Measurements from ENCODE around the gene PEMT. TPM values are rescaled to one million over a fixed set of nuclear protein-coding genes. Genes with fewer than 3 reads are reported as not detected.

Gene PEMT
- total and polyA plus RNA-seq, 9 of the 15 experiments (the other 6 are each of a cell fraction or from before 2014, with no cell fraction given), result 1.4 to 36.4 (median 13.6) TPM

DNA sequence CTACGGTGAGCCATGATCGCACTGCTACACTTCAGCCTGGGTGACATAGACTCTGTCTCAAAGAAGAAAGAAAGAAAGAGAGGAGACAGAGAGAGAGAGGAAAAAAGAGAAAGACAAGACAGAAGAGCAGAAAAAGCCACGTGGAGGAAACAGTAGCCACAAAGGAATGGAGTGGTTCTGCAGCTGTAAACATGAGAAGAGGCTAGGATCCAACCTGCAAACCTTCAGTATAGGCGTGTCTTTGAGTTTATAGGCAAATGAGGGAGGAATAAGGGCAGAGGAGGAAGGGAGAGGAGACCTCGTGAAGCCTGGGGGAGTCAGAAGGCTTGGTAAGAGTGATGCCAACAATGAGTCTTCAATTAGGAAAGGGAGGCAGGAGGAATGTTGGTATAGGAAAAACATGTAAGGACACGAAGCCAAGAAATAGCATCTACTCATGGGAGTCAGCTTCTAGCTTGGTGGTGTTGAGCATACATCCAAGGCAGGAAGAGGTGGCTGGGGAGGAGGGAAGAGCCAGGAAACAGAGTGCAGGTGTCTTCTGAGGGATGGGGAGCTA, 110.8 kb downstream of the PEMT start (continued):
- TF ChIP-seq, protein P1, sequence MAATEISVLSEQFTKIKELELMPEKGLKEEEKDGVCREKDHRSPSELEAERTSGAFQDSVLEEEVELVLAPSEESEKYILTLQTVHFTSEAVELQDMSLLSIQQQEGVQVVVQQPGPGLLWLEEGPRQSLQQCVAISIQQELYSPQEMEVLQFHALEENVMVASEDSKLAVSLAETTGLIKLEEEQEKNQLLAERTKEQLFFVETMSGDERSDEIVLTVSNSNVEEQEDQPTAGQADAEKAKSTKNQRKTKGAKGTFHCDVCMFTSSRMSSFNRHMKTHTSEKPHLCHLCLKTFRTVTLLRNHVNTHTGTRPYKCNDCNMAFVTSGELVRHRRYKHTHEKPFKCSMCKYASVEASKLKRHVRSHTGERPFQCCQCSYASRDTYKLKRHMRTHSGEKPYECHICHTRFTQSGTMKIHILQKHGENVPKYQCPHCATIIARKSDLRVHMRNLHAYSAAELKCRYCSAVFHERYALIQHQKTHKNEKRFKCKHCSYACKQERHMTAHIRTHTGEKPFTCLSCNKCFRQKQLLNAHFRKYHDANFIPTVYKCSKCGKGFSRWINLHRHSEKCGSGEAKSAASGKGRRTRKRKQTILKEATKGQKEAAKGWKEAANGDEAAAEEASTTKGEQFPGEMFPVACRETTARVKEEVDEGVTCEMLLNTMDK (IDR thresholded peaks at IDR 0.05; ENCODE audit: borderline replicate concordance, insufficient read depth, low read depth, low read length, poor library complexity, severe bottlenecking), result no peak

DNA sequence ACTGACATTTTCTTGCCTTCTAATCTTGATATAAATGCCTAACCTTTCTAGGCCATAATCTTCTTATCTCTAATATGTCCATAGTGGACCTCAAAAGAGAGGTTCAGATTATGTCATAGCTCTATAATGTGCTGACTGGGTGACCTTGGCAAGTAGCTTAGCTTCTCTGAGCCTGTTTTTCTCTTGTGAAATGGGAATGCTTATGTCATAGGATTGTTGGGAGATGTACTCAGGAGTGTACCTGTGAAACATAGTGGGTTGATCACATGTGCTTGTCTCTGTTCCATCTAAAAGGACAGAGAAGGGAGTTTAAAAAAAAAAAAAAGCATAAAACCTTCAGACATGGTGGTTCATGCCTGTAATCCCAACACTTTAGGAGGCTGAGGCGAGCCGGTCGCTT, 112.3 kb downstream of the PEMT start:
- peaks cover 72% of the 10 kb centered on the region for H3K79me2 ChIP-seq (ENCODE audit: control insufficient read depth, insufficient read depth, low read length)
- H4K20me1 ChIP-seq (replicated peaks; ENCODE audit: control insufficient read depth, insufficient read depth, low read length), result no peaks in the 10 kb centered on the region; the same call in 1 of the 2 replicates
- H3K9me3 ChIP-seq (replicated peaks; ENCODE audit: control insufficient read depth, insufficient read depth, low read depth, low read length), result no peaks in the 10 kb centered on the region
- H3K4me2 ChIP-seq (ENCODE audit: insufficient read depth, low read length), result no peak overlapping the region
- ATAC-seq (no peak), DNase-seq (ENCODE audit: extremely low read depth in 1 of 4, low spot score in 3 of 4) (no peak), FAIRE-seq (no peak)
- peaks cover 5 to 7% of the 10 kb centered on the region in 2 experiments; a peak in 4 of 5 replicates for H3K4me1 ChIP-seq (replicated peaks in 1 of 2; ENCODE audit: control insufficient read depth in 2 of 2, insufficient read depth in 2 of 2, low read length in 2 of 2)
- no peak overlapping the region for H2AFZ ChIP-seq (ENCODE audit: low read depth, low read length)
- no peak overlapping the region for H3K27ac ChIP-seq (ENCODE audit: extremely low read depth, low read depth, low read length)
- peaks cover 2% of the 10 kb centered on the region for H3K9me1 ChIP-seq (ENCODE audit: control insufficient read depth, insufficient read depth, low read length)
- in situ Hi-C loops (cut with MboI), result no loop called here
- TF ChIP-seq C11orf30 (IDR thresholded peaks at IDR 0.05; ENCODE audit: low read depth), result 0 out of 2 replicates have a peak, but pooled peaks have one; percentile 4
- TF ChIP-seq, protein P2, sequence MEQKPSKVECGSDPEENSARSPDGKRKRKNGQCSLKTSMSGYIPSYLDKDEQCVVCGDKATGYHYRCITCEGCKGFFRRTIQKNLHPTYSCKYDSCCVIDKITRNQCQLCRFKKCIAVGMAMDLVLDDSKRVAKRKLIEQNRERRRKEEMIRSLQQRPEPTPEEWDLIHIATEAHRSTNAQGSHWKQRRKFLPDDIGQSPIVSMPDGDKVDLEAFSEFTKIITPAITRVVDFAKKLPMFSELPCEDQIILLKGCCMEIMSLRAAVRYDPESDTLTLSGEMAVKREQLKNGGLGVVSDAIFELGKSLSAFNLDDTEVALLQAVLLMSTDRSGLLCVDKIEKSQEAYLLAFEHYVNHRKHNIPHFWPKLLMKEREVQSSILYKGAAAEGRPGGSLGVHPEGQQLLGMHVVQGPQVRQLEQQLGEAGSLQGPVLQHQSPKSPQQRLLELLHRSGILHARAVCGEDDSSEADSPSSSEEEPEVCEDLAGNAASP (IDR thresholded peaks at IDR 0.05), result no peak
- intact Hi-C loops (cut with micrococcal nuclease), result no loop called here
- no peak overlapping the region for H3K4me3 ChIP-seq
- H3K36me3 ChIP-seq (ENCODE audit: control insufficient read depth, insufficient read depth, low read length), result peaks cover 45% of the 10 kb centered on the region
- WGBS (ENCODE audit: insufficient coverage, low coverage, missing lambda C conversion rate), result 87% methylated on average over 3 of the region's 3 CpGs
- peaks cover 0 to under 1% of the 10 kb centered on the region in 2 experiments; a peak in 2 of 5 replicates for H3K27me3 ChIP-seq (ENCODE audit: control insufficient read depth in 2 of 2, insufficient read depth in 2 of 2, low read length in 2 of 2)
- CTCF ChIA-PET (ENCODE audit: low intra/inter-chr PET ratio), result no interaction called here
- H3K9ac ChIP-seq (ENCODE audit: insufficient read depth in 1 of 2, low read depth in 2 of 2, low read length in 2 of 2), result no peak overlapping the region
- BruUV-seq (replicated peaks), result no TSS peak
- POLR2A ChIA-PET, result interaction anchor here (0.6 kb wide), 2 partner anchors 141 to 482 kb away, joined by 3 read pairs; no protein-coding TSS in a partner anchor

All from K562 (cell line).